Esophagus muscularis mucosa (tissue), 4 donors: Measurements from ENCODE around the gene ICOS.

Source experiments
- EP300 ChIP-seq: sonication (generic); formaldehyde crosslinking; IDR thresholded peaks from one replicate; pipeline ENCODE4 v1.6.1; 2017; ENCODE audit warnings: antibody characterized with exemption
- POLR2A ChIP-seq: fragments of 450-650 bp; IDR thresholded peaks from one replicate; pipeline ENCODE4 v1.6.1; 2017; ENCODE audit warnings: antibody characterized with exemption, moderate library complexity, mild to moderate bottlenecking, low read depth
- POLR2AphosphoS5 ChIP-seq, 2 donors: sonication (generic); formaldehyde crosslinking; IDR thresholded peaks; one replicate each; pipeline ENCODE4 v1.6.1; 2017; ENCODE audit warnings: antibody characterized with exemption in 2 of 2
- TF ChIP-seq, protein P1 (sequence below), 3 experiments: fragments of 200-600 bp in 2 of 3; fragments of 450-650 bp in 1 of 3; sonication (generic) in 2 of 3; IDR thresholded peaks; one replicate each; pipeline ENCODE4 v1.5.1; 2017 to 2019; ENCODE audit warnings: antibody characterized with exemption in 3 of 3, mild to moderate bottlenecking in 2 of 3, moderate library complexity in 1 of 3

DNA sequence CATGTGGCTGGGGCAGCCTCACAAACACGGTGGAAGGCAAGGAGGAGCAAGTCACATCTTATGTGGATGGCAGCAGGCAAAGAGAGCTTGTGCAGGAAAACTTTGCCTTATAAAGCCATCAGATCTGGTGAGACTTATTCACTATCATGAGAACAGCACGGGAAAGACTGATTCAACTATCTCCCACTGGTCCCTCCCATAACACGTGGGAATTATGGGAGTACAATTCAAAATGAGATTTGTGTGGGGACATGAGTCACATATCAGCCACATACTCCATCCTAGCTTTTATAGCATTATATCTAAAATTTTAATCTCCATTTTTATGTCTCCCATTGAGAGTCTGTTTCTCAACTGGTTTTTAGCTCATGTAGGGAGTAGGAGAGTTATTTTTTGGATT, 45.7 kb downstream of the ICOS start:
- TF ChIP-seq POLR2A (no peak), EP300 (no peak), POLR2AphosphoS5 (IDR thresholded peaks at IDR 0.05) (no peak)
- TF ChIP-seq, protein P1, sequence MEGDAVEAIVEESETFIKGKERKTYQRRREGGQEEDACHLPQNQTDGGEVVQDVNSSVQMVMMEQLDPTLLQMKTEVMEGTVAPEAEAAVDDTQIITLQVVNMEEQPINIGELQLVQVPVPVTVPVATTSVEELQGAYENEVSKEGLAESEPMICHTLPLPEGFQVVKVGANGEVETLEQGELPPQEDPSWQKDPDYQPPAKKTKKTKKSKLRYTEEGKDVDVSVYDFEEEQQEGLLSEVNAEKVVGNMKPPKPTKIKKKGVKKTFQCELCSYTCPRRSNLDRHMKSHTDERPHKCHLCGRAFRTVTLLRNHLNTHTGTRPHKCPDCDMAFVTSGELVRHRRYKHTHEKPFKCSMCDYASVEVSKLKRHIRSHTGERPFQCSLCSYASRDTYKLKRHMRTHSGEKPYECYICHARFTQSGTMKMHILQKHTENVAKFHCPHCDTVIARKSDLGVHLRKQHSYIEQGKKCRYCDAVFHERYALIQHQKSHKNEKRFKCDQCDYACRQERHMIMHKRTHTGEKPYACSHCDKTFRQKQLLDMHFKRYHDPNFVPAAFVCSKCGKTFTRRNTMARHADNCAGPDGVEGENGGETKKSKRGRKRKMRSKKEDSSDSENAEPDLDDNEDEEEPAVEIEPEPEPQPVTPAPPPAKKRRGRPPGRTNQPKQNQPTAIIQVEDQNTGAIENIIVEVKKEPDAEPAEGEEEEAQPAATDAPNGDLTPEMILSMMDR (IDR thresholded peaks at IDR 0.05), result no peak
